ENCODE results near the gene ATXN7L1.

Gene ATXN7L1

DNA sequence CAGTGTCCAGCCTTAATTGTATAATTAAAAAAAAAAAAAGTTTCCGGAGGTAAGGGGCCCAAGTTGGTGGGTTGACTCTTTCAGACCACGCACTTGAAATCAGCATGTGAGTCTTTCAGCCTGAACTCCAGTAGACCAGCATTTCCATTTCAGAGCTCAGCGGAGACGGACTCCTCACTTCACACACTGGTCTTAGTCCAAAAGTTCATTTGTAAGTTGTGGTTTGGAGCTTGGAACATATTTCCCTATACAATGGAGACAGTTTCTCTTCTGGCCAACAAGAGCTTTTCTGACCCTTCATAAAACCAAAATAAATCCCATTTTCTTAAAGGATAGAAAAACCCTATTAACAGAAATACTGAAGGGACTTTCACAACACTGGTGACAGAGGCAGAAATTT, 41.0 kb downstream of the ATXN7L1 start:
- TF ChIP-seq ZNF274 (IDR thresholded peaks at IDR 0.05; ENCODE audit: low read depth, low read length) = no peak
- no peak overlapping the region for H3K4me3 ChIP-seq (ENCODE audit: low read length)

DNA sequence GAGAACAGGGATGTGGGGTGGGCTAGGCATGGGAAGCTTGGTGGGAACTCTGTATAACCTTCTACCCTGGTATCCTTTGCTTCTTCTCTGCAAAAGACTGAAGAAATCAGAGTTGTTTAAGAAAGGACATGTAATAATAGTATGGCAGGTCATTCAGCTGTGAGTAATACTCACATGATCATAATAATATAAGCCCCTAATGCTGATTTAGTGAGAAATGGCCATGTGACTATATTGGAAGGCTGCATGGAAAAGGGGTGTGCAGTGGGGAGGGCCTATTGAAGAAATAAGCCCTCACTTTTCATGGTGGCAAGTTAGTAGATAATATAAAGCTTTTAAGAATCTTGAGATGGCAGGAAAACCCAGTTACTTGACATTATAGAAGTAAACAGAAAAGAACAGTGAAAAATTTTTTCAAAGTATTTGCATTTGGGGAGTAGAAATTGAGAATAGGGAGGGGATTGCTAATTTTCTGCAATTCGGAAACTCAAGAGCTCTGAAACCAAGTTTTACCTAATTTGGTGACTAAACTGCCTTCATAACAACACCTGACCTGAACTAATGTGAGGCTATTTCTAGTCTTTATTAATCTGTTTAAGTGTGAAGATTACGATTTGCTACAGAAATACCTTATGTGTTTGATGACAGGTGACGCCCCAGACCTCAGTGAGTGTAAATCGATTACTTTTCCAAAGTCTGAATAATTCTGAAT, 44.4 kb downstream of the ATXN7L1 start:
- H3K4me3 ChIP-seq (ENCODE audit: low read length) = no peak overlapping the region
- TF ChIP-seq ZNF274 (IDR thresholded peaks at IDR 0.05; ENCODE audit: low read depth, low read length) = no peak

DNA sequence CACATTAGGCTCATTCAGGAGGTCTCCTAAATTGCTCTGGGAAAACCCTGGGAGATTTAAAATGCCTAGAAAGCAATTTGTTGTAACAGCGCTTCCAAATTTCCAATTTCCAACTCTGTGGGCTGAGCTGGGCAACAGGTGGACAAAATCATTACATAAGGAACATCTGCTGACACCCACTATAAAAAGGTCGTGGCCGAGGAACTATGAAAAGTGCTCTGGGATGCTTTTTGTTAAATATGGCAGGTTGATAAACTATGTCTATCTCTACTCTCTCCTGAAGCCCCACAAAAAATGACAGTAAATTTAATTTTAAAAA, 45.1 kb downstream of the ATXN7L1 start:
- TF ChIP-seq ZNF274 (IDR thresholded peaks at IDR 0.05; ENCODE audit: low read depth, low read length) = no peak
- no peak overlapping the region for H3K4me3 ChIP-seq (ENCODE audit: low read length)

DNA sequence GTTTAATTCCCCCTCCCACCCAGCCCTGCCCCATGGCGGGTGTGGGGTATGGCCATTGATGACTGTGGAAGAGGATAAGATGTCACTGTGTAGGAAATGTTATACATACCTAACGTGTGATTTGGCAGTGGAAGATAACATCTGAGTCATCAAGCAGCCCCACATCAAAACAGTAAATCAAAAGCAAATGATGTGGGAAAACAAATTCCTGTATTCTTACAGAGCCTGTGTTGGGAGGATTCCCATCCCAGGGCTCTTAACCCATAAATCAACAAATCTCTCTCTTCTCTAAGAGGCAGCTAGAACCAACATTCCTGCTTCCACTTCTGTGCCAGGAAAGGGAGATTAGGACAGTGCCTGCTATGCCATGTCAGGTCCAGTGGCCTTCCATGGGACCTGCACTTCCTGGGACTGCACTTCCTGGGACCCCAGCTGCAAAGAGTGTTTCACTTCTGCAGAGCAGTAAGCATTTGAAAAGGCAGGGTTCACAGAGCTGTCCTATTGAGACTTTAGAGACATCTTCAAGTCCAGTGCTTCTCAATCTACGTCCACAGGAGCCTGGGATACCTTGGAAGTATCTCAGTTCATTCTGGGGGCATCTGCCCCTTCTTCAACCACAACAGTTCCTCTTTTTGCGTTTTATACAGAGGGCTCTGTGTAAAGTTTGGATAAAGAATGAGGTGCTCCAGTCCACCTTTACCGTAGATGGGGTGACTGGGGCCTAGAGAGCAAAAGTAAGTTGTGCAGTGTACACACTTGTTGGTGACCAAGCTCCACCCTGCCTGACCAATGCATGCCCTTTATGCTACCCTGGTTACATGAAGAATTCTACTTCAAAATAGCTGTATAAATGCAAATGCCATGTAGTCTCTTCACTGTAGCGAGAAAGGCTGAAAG, 45.7 kb downstream of the ATXN7L1 start:
- H3K4me3 ChIP-seq (ENCODE audit: low read length) = no peak overlapping the region
- TF ChIP-seq ZNF274 (IDR thresholded peaks at IDR 0.05; ENCODE audit: low read depth, low read length) = no peak

DNA sequence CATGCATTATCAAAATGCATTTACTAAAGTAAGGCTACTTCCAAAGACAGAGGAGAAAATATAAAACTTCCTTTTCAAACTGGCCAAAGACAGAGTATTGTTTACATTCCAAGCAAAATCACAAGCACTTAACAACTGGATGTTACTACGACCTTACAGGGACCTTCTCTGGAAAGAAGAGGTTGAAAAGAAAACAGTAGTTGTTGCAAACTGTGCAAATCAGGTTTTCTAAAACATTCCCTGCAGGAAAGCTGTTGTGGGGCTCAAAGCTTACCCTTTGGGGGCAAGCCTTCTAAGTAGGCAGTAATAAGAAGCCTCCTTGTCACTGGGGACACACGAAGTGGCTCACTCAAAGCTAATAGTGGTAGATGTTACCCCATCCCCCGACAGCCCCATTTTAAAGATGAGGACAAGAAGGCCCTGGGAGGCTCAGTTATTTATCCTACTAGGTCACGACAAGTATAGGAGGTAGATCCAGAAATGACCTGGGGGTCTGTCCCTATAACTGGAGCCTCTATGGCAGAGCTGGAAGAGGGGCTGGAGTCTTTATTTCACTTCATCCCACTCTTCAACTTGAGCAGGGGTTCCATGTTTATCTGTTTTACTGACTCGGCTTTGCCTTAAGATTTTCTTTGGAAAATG, 46.6 kb downstream of the ATXN7L1 start:
- no peak for TF ChIP-seq ZNF274 (IDR thresholded peaks at IDR 0.05; ENCODE audit: low read depth, low read length)
- H3K4me3 ChIP-seq (ENCODE audit: low read length) = no peak overlapping the region

DNA sequence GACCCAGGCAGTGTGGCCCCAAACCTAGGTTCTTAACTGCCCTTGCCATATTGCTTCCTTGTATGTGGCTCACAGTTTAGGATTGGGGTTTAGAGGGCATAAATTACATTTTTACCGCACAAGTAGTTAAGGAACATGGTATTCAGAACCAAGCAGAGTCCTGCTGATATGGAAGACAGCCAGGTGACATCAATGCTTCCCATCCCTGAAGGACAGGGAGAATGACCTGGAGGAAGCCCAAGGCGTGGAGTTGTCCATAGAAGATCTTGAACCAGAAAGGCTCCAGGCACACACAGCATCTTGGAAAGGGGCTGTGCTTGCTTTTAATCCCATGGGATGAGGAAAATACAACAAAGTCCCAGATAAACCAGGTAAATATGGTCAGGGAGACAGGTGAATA, 48.3 kb downstream of the ATXN7L1 start:
- H3K4me3 ChIP-seq (ENCODE audit: low read length) = no peak overlapping the region
- no peak for TF ChIP-seq ZNF274 (IDR thresholded peaks at IDR 0.05; ENCODE audit: low read depth, low read length)

DNA sequence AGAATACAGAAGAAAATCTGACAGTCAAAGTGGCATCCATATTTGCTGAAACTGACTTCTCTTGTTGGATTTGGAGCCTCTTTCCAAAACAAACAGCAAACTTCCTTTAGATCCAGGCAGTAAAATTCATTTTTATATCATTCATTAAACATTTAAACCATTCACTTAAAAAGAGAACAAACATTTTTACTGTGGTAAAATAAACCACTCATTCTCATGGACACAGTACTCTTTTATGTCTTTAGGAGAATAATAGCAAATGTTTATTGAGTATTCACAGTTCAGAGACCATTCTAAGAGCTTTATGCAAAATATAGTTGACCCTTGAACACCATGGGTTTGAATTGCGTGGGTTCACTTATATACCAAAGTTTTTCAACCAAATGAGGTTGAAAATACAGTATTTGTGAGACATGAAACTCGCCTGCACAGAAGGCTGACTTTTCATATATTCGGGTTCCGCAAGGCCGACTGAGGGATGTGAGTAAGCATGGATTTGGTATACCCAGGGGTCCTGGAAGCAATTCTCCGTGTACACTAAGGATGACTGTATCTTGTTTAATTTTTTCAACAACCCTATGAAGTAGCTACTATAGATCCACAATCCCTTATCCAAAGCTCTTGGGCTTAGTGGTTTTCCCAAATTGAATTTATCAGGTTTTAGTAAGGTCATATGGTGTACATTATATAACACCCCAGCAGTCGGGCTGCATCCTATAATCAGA, 49.1 kb downstream of the ATXN7L1 start:
- no peak for TF ChIP-seq ZNF274 (IDR thresholded peaks at IDR 0.05; ENCODE audit: low read depth, low read length)
- no peak overlapping the region for H3K4me3 ChIP-seq (ENCODE audit: low read length)

DNA sequence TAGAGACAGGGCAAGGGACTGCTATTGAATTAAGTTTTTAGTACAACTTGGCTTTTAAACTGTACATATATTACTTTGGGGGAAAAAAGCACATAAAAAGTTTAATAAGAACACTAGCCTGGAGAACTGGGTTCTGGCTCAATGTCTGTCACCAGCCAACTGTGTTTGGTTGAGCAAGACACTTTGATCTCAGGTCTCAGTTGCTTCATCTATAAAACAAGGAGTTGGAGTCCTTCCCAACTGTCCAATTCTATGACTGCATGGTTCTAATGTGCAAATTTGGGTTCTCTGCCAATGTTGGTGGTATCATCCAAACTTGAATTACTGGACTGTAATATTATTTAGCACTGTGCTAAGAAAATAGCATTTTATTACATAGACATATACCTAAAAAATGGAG, 50.3 kb downstream of the ATXN7L1 start:
- TF ChIP-seq ZNF274 (IDR thresholded peaks at IDR 0.05; ENCODE audit: low read depth, low read length) = no peak
- H3K4me3 ChIP-seq (ENCODE audit: low read length) = no peak overlapping the region

DNA sequence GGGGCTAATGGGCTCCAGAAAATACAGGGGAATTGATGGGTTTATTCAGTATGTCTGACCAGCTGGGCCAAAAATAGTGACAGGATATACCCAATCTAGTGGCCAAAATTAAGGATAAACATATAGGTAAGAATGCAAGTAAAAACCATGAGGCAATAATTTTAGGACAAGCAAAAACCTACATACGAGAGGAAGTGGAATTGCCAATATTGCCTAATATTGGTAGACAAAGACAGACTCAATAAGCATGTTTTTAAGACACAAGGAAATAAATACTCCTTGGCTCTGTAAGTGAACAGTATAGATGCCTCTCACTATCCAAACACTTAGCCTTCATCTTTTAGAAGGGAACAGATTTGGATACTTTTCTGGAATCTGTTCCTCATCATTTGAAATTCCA, 51.0 kb downstream of the ATXN7L1 start:
- TF ChIP-seq ZNF274 (IDR thresholded peaks at IDR 0.05; ENCODE audit: low read depth, low read length) = no peak
- H3K4me3 ChIP-seq (ENCODE audit: low read length) = no peak overlapping the region

DNA sequence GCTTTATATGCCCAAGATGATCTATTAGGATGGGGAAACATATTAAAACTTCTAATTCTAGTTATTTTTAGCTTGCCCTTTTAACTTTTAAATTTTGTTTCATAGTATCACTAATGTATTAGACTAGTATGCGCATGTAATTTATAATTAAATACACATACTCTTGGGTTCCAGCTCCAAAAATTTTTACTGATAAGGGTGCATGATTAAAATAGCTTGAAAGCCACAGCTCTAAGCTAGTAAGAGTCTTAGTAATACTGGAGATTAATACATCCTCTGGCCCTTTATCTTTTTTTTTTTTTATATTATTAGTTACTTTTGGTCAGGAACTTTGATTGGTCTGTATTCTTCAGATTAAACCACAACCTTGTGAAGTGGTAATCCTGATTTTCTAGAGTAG, 53.6 kb downstream of the ATXN7L1 start:
- TF ChIP-seq ZNF274 (IDR thresholded peaks at IDR 0.05; ENCODE audit: low read depth, low read length) = no peak
- H3K4me3 ChIP-seq (ENCODE audit: low read length) = no peak overlapping the region

DNA sequence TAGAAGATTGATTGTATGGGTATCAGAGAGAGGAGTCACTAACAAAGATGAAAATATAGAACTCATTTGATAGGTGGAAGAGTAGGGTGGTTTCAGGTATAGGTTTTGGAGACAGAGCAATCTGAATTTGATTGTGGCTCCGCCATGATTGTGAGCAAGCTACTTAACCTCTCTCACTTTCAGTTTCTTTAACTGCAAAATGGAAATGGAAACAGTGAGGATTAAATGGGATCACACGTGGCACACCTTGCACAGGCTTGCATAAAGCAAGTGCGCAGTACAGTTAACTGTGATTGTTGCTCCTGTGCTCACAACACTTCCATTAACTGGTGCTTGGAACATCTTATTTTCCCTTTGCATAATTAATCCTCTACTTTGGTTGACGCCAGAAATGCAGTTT, 54.9 kb downstream of the ATXN7L1 start:
- no peak overlapping the region for H3K4me3 ChIP-seq (ENCODE audit: low read length)
- no peak for TF ChIP-seq ZNF274 (IDR thresholded peaks at IDR 0.05; ENCODE audit: low read depth, low read length)

DNA sequence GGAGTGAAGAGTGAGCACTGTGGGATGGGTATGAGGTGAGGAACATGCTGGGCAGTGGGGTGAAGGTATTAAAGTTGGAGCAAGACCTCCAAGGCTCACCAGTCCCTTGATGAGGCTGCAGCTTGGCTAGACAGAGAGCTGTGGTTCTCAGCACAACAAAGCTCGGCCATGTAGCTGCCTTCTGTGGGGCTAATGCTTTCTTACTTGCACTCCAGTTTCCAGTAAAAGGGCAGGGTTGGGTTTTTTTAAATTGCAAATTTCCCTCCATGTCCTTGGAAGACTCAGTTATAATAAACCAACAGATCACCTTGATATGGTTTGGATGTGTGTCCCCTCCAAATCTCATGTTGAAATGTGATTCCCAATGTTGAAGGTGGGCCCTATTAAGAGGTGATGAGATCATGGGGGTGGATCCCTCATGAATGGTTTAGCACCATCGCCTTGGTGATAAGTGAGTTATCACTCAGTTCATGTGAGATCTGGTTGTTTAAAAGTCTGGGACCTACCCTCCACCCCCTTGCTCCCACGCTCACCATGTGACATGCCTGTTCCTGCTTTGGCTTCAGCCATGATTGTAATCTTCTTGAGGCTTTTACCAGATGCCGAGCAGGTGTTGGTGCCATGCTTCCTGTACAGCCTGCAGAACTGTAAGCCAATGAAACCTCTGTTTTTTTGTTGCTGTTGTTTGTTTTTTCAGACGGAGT, 55.9 kb downstream of the ATXN7L1 start:
- H3K4me3 ChIP-seq (ENCODE audit: low read length) = no peak overlapping the region
- no peak for TF ChIP-seq ZNF274 (IDR thresholded peaks at IDR 0.05; ENCODE audit: low read depth, low read length)

DNA sequence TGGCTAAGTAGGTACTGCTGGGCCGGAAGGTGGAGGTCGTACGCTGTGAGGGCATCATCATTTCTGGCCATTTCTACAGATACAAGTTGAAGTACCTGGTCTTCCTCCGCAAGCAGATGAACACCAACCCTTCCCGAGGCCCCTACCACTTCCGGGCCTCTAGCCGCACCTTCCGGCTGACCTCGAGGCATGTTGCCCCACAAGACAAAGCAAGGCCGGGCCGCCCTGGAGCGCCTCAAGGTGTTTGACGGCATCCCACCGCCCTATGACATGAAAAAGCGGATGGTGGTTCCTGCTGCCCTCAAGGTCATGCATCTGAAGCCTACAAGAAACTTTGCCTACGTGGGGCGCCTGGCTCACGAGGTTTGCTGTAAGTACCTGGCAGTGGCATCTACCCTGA, 56.8 kb downstream of the ATXN7L1 start:
- no peak for TF ChIP-seq ZNF274 (IDR thresholded peaks at IDR 0.05; ENCODE audit: low read depth, low read length)

More for the DNA sequence above, 56.8 kb downstream of the ATXN7L1 start:
- H3K4me3 ChIP-seq (ENCODE audit: low read length) = no peak overlapping the region

All from GM08714 (cell line).